Measurements from ENCODE around the gene SPOCD1.

DNA sequence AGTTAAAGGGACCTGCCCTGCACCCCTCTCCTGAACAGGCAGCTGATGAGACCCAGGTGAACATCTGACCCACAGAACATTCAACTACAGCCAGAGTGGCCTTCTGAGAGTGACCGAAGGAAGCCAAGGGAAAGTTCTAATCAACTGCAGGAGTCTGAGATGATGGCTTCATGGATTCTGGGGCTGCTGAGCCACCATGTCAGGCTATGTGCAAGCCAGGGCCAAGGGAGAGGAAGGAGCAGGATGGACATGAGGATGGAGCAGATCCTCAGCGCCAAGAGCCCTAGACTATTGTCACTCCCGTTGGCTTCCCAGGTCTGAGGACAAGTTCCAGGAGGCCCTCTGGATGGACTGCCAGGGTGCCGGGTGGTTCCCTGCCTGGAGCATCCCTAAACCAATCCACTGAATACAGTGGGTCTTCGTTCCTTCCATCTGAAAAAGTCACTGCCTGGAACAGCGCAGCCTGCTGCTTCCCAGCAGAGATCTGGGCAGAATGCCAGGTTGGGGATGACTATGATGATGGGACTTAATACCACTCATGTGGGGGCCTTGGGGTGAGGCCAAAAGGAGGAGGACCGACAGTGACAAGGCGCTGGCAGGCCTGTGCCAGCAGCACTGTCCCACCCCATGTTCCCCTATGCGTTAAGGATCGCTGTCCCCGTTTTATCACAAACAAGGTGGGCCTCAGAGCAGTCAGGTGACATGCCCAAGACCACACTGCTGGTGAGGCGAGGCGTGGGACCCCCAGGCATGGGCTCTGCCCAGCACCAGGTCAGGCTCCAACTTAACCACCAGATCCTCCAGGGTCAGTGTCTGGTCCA lies 19.8 kb downstream of the SPOCD1 start:
- TF ChIP-seq, protein P1, sequence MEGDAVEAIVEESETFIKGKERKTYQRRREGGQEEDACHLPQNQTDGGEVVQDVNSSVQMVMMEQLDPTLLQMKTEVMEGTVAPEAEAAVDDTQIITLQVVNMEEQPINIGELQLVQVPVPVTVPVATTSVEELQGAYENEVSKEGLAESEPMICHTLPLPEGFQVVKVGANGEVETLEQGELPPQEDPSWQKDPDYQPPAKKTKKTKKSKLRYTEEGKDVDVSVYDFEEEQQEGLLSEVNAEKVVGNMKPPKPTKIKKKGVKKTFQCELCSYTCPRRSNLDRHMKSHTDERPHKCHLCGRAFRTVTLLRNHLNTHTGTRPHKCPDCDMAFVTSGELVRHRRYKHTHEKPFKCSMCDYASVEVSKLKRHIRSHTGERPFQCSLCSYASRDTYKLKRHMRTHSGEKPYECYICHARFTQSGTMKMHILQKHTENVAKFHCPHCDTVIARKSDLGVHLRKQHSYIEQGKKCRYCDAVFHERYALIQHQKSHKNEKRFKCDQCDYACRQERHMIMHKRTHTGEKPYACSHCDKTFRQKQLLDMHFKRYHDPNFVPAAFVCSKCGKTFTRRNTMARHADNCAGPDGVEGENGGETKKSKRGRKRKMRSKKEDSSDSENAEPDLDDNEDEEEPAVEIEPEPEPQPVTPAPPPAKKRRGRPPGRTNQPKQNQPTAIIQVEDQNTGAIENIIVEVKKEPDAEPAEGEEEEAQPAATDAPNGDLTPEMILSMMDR (IDR thresholded peaks at IDR 0.05) = no peak
- TF ChIP-seq FOXM1 (IDR thresholded peaks at IDR 0.05; ENCODE audit: low read depth) = no peak
- TF ChIP-seq, protein P2, sequence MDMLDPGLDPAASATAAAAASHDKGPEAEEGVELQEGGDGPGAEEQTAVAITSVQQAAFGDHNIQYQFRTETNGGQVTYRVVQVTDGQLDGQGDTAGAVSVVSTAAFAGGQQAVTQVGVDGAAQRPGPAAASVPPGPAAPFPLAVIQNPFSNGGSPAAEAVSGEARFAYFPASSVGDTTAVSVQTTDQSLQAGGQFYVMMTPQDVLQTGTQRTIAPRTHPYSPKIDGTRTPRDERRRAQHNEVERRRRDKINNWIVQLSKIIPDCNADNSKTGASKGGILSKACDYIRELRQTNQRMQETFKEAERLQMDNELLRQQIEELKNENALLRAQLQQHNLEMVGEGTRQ (IDR thresholded peaks at IDR 0.05; ENCODE audit: borderline replicate concordance, low read depth, low read length) = no peak

All from SK-N-SH (cell line).